NCI-H526 treated with DMSO at 0.1 percent for 48 hours (cell line): ENCODE data around the gene NPHP3.
A peak's percentile ranks its signal among the peaks of the same experiment; 100 is the strongest.
"Not testable (repeated sequence)": the region's sequence is repeated elsewhere in the genome, so short reads cannot be mapped to it uniquely, and the experiment has no call there.

Experiments used
- DNase-seq: peaks from one replicate; lab custom pipeline; 2025; lab: John Stamatoyannopoulos, UW

Gene NPHP3

DNA sequence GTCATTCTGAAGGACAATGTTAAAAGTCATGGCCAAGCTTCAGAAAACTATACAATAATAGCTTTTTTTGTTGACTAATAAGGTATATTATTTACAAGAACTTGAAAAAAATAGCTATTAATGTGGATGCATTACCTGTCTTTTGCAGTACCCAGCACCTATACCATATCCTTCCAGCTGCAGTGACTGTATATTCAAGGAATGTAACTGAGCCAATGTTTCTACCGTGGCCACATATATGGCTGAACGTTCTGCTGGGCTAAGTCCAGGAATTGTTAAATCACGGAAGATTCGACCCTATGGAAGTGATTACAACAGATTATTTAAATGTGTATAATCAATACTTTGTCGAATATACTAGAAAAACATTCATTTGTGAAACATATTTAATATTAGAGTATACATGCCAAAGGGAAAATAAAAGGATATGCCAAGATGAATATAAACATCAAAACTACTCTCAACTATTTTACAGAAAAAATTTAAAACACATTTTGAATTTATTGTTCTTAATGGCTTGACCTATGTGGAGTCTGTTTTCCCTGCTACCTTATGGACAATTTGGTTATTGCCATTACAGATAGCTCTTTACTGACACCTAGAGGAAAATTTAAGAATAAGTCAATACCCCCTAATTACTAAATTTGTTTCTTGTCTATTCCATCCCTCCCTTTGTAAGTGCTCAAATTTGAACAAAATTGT is 80.2 kb downstream of the NPHP3 start:
- DNase-seq: peak; percentile 54

- DNase-seq: not testable (repeated sequence)
These were observed 80.8 kb downstream of the NPHP3 start for GRCh38 chr3:132641427-132641826.

- no peak for DNase-seq
These were observed 83.5 kb downstream of the NPHP3 start for GRCh38 chr3:132638706-132639105.

DNA sequence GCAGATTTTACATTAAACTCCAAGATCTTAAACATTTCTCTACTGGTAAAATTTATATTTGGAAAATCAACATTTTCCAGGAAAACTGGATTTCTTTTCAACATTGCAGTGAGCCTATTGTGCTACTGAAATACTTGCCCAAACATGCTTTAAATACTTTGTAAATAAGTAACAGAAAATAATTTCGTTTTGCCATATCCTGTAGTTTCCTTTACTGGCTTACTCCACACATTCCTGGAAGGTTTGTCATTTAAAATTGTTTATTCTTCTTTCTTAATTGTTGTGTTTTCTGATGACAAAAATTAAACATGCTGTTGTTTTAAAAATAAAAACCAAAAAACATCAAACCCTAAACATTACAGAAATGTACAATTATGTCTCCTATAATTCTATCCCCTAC is 84.6 kb downstream of the NPHP3 start:
- DNase-seq: no peak

DNA sequence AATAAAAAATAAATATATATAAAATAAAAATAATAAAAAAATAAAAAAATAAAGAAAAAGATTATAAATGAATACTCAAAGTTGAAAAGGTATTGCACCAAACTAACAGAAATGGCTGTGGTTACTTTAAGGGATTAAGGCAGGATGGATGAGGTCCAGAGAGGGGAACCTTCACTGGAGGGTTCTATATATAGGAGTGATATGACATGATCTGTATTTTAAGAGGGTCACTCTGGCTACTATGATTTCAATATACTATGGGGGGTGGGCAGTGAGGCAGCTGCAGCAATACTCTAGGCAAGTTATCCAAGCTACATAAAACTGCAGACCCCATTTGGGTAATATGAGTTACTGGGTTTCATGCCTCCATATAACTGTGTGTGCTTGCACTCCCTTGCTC is 87.2 kb downstream of the NPHP3 start:
- DNase-seq: no peak
